WTC11 (cell line): Measurements from ENCODE around the gene NPY5R. TPM values are rescaled to one million over a fixed set of nuclear protein-coding genes. Genes with fewer than 3 reads are reported as not detected.

Source experiments
- ATAC-seq: fragments of 200-7000 bp; cut with Tn5 transposase; 2 replicates; pipeline ENCODE4 v1.10.0; 2021; ENCODE audit warnings: mild to moderate bottlenecking, moderate library complexity
- CTCF ChIA-PET: fragments of 300-600 bp; sonication (Branson Sonifier 250); formaldehyde crosslinking; loops from one replicate; lab custom pipeline; 2021; ENCODE audit warnings: antibody characterized with exemption; lab: Charles Lee
- POLR2A ChIA-PET: fragments of 350-600 bp; sonication (Branson Sonifier 250); formaldehyde crosslinking; loops from one replicate; lab custom pipeline; 2021; ENCODE audit warnings: antibody characterized with exemption; lab: Charles Lee
- DNase-seq: peaks from one replicate; pipeline ENCODE4 v3.0.0; 2021; ENCODE audit warnings: low spot score
- H3K27ac Mint-ChIP-seq: 2 replicates; pipeline ENCODE4 v1.8.0; 2021; ENCODE audit warnings: mixed read lengths
- H3K27me3 Mint-ChIP-seq: 2 replicates; pipeline ENCODE4 v1.8.0; 2021; ENCODE audit warnings: low read depth, mild to moderate bottlenecking, moderate library complexity, mixed read lengths
- H3K36me3 Mint-ChIP-seq: 2 replicates; pipeline ENCODE4 v1.8.0; 2021; ENCODE audit warnings: mixed read lengths
- H3K4me1 Mint-ChIP-seq: 2 replicates; pipeline ENCODE4 v1.8.0; 2022; ENCODE audit warnings: mixed read lengths
- H3K4me3 Mint-ChIP-seq: 2 replicates; pipeline ENCODE4 v1.8.0; 2021; ENCODE audit warnings: mild to moderate bottlenecking, moderate library complexity, mixed read lengths
- H3K9me3 Mint-ChIP-seq: 2 replicates; pipeline ENCODE4 v1.8.0; 2021; ENCODE audit warnings: mixed read lengths
- AFF4 ChIP-seq: sonication (generic); formaldehyde crosslinking; IDR thresholded peaks from 2 replicates; pipeline ENCODE4 v1.8.1; 2023; ENCODE audit warnings: mild to moderate bottlenecking, missing genetic modification reagents, borderline replicate concordance
- ATF1 ChIP-seq: sonication (generic); formaldehyde crosslinking; IDR thresholded peaks from 2 replicates; pipeline ENCODE4 v1.8.1; 2023; ENCODE audit warnings: mild to moderate bottlenecking, moderate library complexity, missing genetic modification reagents
- CBFB ChIP-seq: sonication (generic); formaldehyde crosslinking; IDR thresholded peaks from 2 replicates; pipeline ENCODE4 v1.8.1; 2022; ENCODE audit warnings: mild to moderate bottlenecking, low read depth, missing genetic modification reagents
- CDX4 ChIP-seq: fragments of 250-450 bp; sonication (Bioruptor Pico); IDR thresholded peaks from 2 replicates; pipeline ENCODE4 v1.9.0; 2021; ENCODE audit warnings: moderate library complexity, mild to moderate bottlenecking, inconsistent platforms, borderline replicate concordance
- ESRRA ChIP-seq: sonication (generic); formaldehyde crosslinking; IDR thresholded peaks from 2 replicates; pipeline ENCODE4 v1.8.1; 2022; ENCODE audit warnings: mild to moderate bottlenecking, missing genetic modification reagents, borderline replicate concordance
- IRF2 ChIP-seq: sonication (generic); formaldehyde crosslinking; IDR thresholded peaks from 2 replicates; pipeline ENCODE4 v1.8.0; 2022; ENCODE audit warnings: low read depth, missing genetic modification reagents, borderline replicate concordance
- JUN ChIP-seq: sonication (generic); formaldehyde crosslinking; IDR thresholded peaks from 2 replicates; pipeline ENCODE4 v1.8.0; 2023; ENCODE audit warnings: mild to moderate bottlenecking, missing genetic modification reagents
- KAT7 ChIP-seq: sonication (generic); formaldehyde crosslinking; IDR thresholded peaks from 2 replicates; pipeline ENCODE4 v1.8.1; 2023; ENCODE audit warnings: missing genetic modification reagents, mild to moderate bottlenecking, borderline replicate concordance
- NFATC4 ChIP-seq: fragments of 250-450 bp; sonication (Bioruptor Pico); IDR thresholded peaks from 2 replicates; pipeline ENCODE4 v1.9.0; 2021; ENCODE audit warnings: mild to moderate bottlenecking
- PRRX2 ChIP-seq: fragments of 250-450 bp; sonication (Bioruptor Pico); IDR thresholded peaks from 2 replicates; pipeline ENCODE4 v1.8.0; 2021; ENCODE audit warnings: mild to moderate bottlenecking
- RORB ChIP-seq: fragments of 250-450 bp; sonication (Bioruptor Pico); IDR thresholded peaks from 2 replicates; pipeline ENCODE4 v1.9.0; 2021; ENCODE audit warnings: mild to moderate bottlenecking
- SP1 ChIP-seq: sonication (generic); formaldehyde crosslinking; conservative IDR thresholded peaks from 2 replicates; pipeline ENCODE4 v1.8.1; 2022; ENCODE audit warnings: missing genetic modification reagents
- TCF7 ChIP-seq: sonication (generic); formaldehyde crosslinking; IDR thresholded peaks from 2 replicates; pipeline ENCODE4 v1.8.0; 2022; ENCODE audit warnings: mild to moderate bottlenecking, low read depth, missing genetic modification reagents, moderate library complexity
- TEAD1 ChIP-seq: sonication (generic); formaldehyde crosslinking; IDR thresholded peaks from 2 replicates; pipeline ENCODE4 v1.8.0; 2022; ENCODE audit warnings: mild to moderate bottlenecking, missing genetic modification reagents
- TP53 ChIP-seq: sonication (generic); formaldehyde crosslinking; IDR thresholded peaks from 2 replicates; pipeline ENCODE4 v1.8.1; 2023; ENCODE audit warnings: mild to moderate bottlenecking, missing genetic modification reagents
- USF1 ChIP-seq: sonication (generic); formaldehyde crosslinking; IDR thresholded peaks from 2 replicates; pipeline ENCODE4 v1.8.0; 2022; ENCODE audit warnings: mild to moderate bottlenecking, missing genetic modification reagents
- ZNF416 ChIP-seq: fragments of 250-450 bp; sonication (Bioruptor Pico); IDR thresholded peaks from 2 replicates; pipeline ENCODE4 v1.9.0; 2021; ENCODE audit warnings: mild to moderate bottlenecking, inconsistent platforms
- ZNF423 ChIP-seq: fragments of 250-450 bp; sonication (Bioruptor Pico); IDR thresholded peaks from 2 replicates; pipeline ENCODE4 v2.1.2; 2022; ENCODE audit warnings: mild to moderate bottlenecking, moderate library complexity
- total RNA-seq: library from RNA; stranded (reverse); gene quantifications from 3 replicates; pipeline ENCODE4 v1.2.3, GENCODE V29; 2021
- TF ChIP-seq, protein P1 (sequence below): fragments of 250-450 bp; sonication (Bioruptor Pico); IDR thresholded peaks from 2 replicates; pipeline ENCODE4 v1.9.0; 2021; ENCODE audit warnings: mild to moderate bottlenecking

The NPY5R gene
- total RNA-seq, 1 experiment from 2014 or later: 4.5 TPM

DNA sequence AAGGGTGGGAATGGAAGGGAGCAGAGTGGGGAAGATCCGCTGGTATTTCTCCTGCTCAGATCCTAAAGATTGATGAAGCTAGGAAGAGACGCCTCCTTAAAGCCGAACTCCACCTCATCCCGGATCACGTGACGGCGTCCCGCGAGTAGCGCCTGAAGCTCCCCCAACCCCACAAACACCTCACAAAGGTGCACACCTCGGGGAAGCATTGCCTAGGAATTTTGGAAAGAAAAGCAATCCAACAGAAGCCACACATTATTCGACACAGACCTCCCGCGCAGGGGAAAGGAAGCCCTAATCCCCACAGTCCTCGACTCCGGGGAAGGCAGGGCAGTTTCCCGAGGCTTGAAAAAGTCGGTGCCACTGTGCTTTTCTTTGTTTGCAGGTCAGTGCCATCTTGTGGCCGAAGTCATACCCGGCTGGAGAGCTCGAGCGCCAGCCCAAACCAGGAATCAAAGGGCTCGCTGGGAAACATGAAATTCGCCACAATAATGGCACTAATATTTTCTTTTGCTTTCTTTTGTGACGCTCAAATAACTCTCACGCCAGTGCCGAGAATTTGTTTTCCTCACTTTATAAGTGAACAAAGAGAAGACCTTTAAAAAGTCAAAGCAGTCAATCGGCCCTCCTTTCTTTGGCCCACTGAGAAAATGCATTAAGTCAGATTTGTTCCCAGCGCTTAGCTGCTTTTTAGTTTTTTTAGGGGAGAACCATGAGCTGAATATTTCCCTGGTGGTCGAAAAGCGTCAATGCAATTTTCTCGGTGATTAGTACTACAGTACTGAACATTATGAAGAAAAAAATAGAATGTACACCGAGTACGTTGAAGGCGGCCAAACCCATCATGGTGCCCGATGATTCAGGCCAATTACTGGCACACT, 10.9 kb upstream of the NPY5R start, which contains the start of gene NPY1R (continued):
- TF ChIP-seq ESRRA (0 out of 2 replicates have a peak, but pooled peaks have one; percentile 26), ZNF416 (no peak)
- TF ChIP-seq, protein P1, sequence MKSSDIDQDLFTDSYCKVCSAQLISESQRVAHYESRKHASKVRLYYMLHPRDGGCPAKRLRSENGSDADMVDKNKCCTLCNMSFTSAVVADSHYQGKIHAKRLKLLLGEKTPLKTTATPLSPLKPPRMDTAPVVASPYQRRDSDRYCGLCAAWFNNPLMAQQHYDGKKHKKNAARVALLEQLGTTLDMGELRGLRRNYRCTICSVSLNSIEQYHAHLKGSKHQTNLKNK (CRISPR knock-in tag): no peak
- TF ChIP-seq, all 79 proteins: peak for 9

GRCh38 chr4:163335384-163335783, 8.3 kb upstream of the NPY5R start:
- ATAC-seq (no peak), DNase-seq (no peak)
- ChIA-PET CTCF (no interaction called here), POLR2A (no interaction called here)
- Mint-ChIP-seq H3K4me3 (no peak overlapping the region), H3K27me3 (peaks cover 17% of the 10 kb centered on the region), H3K9me3 (no peaks in the 10 kb centered on the region), H3K36me3 (no peaks in the 10 kb centered on the region), H3K27ac (no peak overlapping the region), H3K4me1 (peaks cover 16% of the 10 kb centered on the region)
- TF ChIP-seq CDX4 (CRISPR knock-in tag) (no peak), SP1 (CRISPR knock-in tag) (no peak), RORB (CRISPR knock-in tag) (no peak), KAT7 (CRISPR knock-in tag) (no peak), ATF1 (CRISPR knock-in tag) (no peak), IRF2 (no peak), AFF4 (CRISPR knock-in tag) (no peak), USF1 (CRISPR knock-in tag) (no peak), TCF7 (CRISPR knock-in tag) (no peak), NFATC4 (CRISPR knock-in tag) (no peak), TP53 (CRISPR knock-in tag) (no peak), JUN (CRISPR knock-in tag) (no peak)

- no peaks in the 10 kb centered on the region for H3K9me3 Mint-ChIP-seq
- H3K36me3 Mint-ChIP-seq: peaks cover 13% of the 10 kb centered on the region; the same call in 1 of the 2 replicates
- no peak overlapping the region for H3K27ac Mint-ChIP-seq
- H3K27me3 Mint-ChIP-seq: peaks cover 20% of the 10 kb centered on the region
- DNase-seq: peak; percentile 63
- peak overlapping the region; percentile 85 for H3K4me3 Mint-ChIP-seq
- ATAC-seq: peak; percentile 70
- ChIA-PET POLR2A (no interaction called here), CTCF (no interaction called here)
- TF ChIP-seq KAT7 (CRISPR knock-in tag) (0 out of 2 replicates have a peak, but pooled peaks have one; percentile 23), CBFB (0 out of 2 replicates have a peak, but pooled peaks have one; percentile 16), ZNF423 (CRISPR knock-in tag) (peak; percentile 23; the same call in 1 of the 2 replicates), PRRX2 (no peak), TEAD1 (CRISPR knock-in tag) (0 out of 2 replicates have a peak, but pooled peaks have one; percentile 14)
- H3K4me1 Mint-ChIP-seq: peaks cover 17% of the 10 kb centered on the region
Measured at GRCh38 chr4:163344147-163345125, 744 bp downstream of the NPY5R start.
